Heart left ventricle (tissue), 16 donors: ENCODE measurements around the gene ADIPOR1. TPM values are rescaled to one million over a fixed set of nuclear protein-coding genes. Genes with fewer than 3 reads are reported as not detected.

Experiments
- ATAC-seq, 4 donors: fragments of 200-7000 bp; cut with Tn5 transposase; one replicate each; pipeline ENCODE4 v1.9.1; 2020 to 2022; ENCODE audit warnings: moderate library complexity in 4 of 4, mild to moderate bottlenecking in 3 of 4, moderate number of reproducible peaks in 1 of 4
- DNase-seq, 5 donors: peaks; one replicate each; pipeline ENCODE4 v3.0.0-alpha.2; 2020
- H3K27ac ChIP-seq, 12 donors: fragments of 200-600 bp; sonication (generic) in 4 of 12; one replicate each; pipeline versions ENCODE4 v1.5.0 to v1.8.0; 2016 to 2022; ENCODE audit warnings: mild to moderate bottlenecking in 2 of 12
- H3K27me3 ChIP-seq, 9 donors: fragments of 200-600 bp; sonication (generic) in 2 of 9; one replicate each; pipeline versions ENCODE4 v1.5.1 to v1.8.0; 2016 to 2022; ENCODE audit warnings: mild to moderate bottlenecking in 3 of 9
- H3K36me3 ChIP-seq, 9 donors: fragments of 200-600 bp; sonication (generic) in 2 of 9; one replicate each; pipeline versions ENCODE4 v1.5.0 to v1.8.0; 2018 to 2022; ENCODE audit warnings: mild to moderate bottlenecking in 2 of 9
- H3K4me1 ChIP-seq, 12 donors: fragments of 200-600 bp; sonication (generic) in 4 of 12; one replicate each; pipeline versions ENCODE4 v1.5.0 to v1.8.0; 2016 to 2022; ENCODE audit warnings: mild to moderate bottlenecking in 3 of 12
- H3K4me3 ChIP-seq, 12 donors: fragments of 200-600 bp; sonication (generic) in 4 of 12; one replicate each; pipeline versions ENCODE4 v1.5.0 to v1.8.0; 2017 to 2022; ENCODE audit warnings: mild to moderate bottlenecking in 9 of 12, moderate library complexity in 4 of 12
- H3K9me3 ChIP-seq, 12 donors: fragments of 200-600 bp; sonication (generic) in 4 of 12; one replicate each; pipeline versions ENCODE4 v1.5.0 to v1.8.0; 2016 to 2022; ENCODE audit warnings: mild to moderate bottlenecking in 1 of 12
- CTCF ChIP-seq, 12 donors: fragments of 200-600 bp; sonication (generic) in 4 of 12; IDR thresholded peaks; one replicate each; pipeline versions ENCODE4 v1.5.0 to v1.8.0; 2018 to 2022; ENCODE audit warnings: antibody characterized with exemption in 12 of 12, mild to moderate bottlenecking in 5 of 12
- POLR2A ChIP-seq, 2 donors: fragments of 450-650 bp; IDR thresholded peaks; one replicate each; pipeline ENCODE4 v1.6.1; 2017; ENCODE audit warnings: antibody characterized with exemption in 2 of 2, mild to moderate bottlenecking in 2 of 2, moderate library complexity in 2 of 2
- WGBS, 4 donors: extraction: QIAGEN DNeasy Blood & Tissue Kit in 2 of 4; methylation state at CpG; one replicate each; pipeline versions ENCODE4 v1.1.5 to v1.1.7; 2013 to 2018; 5-methylcytosine and 5-hydroxymethylcytosine counted together
- intact Hi-C, 10 donors: fragments of 100-400 bp; cut with DNase I; formaldehyde crosslinking; loops; one replicate each; pipeline versions ENCODE4 v1.11.1 to v1.14.2; 2022
- polyA plus RNA-seq, 2 donors: library from polyadenylated mRNA; stranded (reverse); fragments of 200-250 nt; gene quantifications; one replicate each; pipeline ENCODE4 v1.2.3, GENCODE V29; 2013
- total RNA-seq, 9 donors: library from RNA; depleted of rRNA in 2 of 9; stranded (reverse); fragments of >200 nt in 2 of 9; fragmentation: NEBNext Ultra II Directional in 3 of 9; extraction: Animal tissue kit (Norgen Biotek cat#: 25700) in 3 of 9; gene quantifications; one replicate each; pipeline versions ENCODE4 v1.1.0 to v1.2.4, GENCODE V29; 2016 to 2023
- donor health status: ischemic (EF 13 %, LVEDD 7.1; RV severe dilation, severe dysfunction).
- donor health status: healthy with polysubstance abuse.
- donor health status: DM: no; HTN: yes; CAD: no.
- donor health status: DM: no; HTN: no; CAD: no.
- donor health status: ischemic (EF 25% LVEDD 6.9; RV normal size, moderate dysfunction).
- donor health status: ischemic (EF 25% LVEDD 5.7; RV mildly dilated, moderate dysfunction).
- donor health status: healthy.
- donor health status: DM: yes; HTN: yes; CAD: no.
- donor health status: ischemic (EF 35%, LVEDD 5.7; RV mildly dilated, moderate dysfunction).
- donor health status: nonischemic (EF 11% LVEDD 7.7; RV severe dilation, severe dysfunction).
- donor health status: DM: yes; HTN: yes; CAD: no.
- donor health status: PGD.
- donor health status: ischemic (EF 29% LVEDD 5.4; RV normal size, mild dysfunction).
- donor health status: nonischemic (EF 23%, LVEDD 6.1; RV moderate dilation, normal function).

ADIPOR1 gene
- total and polyA plus RNA-seq, 11 donors: 57.4 to 155 (median 102) TPM

- TF ChIP-seq POLR2A (IDR thresholded peaks at IDR 0.05) (no peak), CTCF (IDR thresholded peaks at IDR 0.05) (no peak)
- no peaks in the 10 kb centered on the region for H3K27me3 ChIP-seq
- WGBS, 4 donors: 80 to 90% (median 85%) methylated on average over 5 of the region's 5 CpGs
- ATAC-seq (no peak), DNase-seq (no peak)
- peak overlapping the region in 4 of 12 donors; percentile 2 to 42 (median 20) for H3K27ac ChIP-seq
- H3K4me3 ChIP-seq: no peak overlapping the region
- intact Hi-C loops: no loop called here
- H3K9me3 ChIP-seq: no peaks in the 10 kb centered on the region
- H3K36me3 ChIP-seq: peaks cover 0 to 43% (median 36%) of the 10 kb centered on the region in 9 donors
- peaks cover 2 to 62% (median 36%) of the 10 kb centered on the region in 12 donors for H3K4me1 ChIP-seq
These were observed 3.2 kb upstream of the ADIPOR1 start for GRCh38 chr1:202961220-202961880.

- ATAC-seq (no peak), DNase-seq (no peak)
- Histone ChIP-seq H3K4me3 (no peak overlapping the region), H3K9me3 (no peaks in the 10 kb centered on the region), H3K27ac (peak overlapping the region in 9 of 12 donors; percentile 72 to 99 (median 95)), H3K4me1 (peaks cover 2 to 67% (median 43%) of the 10 kb centered on the region in 12 donors), H3K27me3 (no peaks in the 10 kb centered on the region), H3K36me3 (peaks cover 0 to 38% (median 32%) of the 10 kb centered on the region in 9 donors)
- no peak for TF ChIP-seq CTCF (IDR thresholded peaks at IDR 0.05)
- no peak for TF ChIP-seq POLR2A (IDR thresholded peaks at IDR 0.05)
- intact Hi-C loops: loop anchor here in 1 of 10 donors (5.0 kb wide), 1 partner anchor 147 kb away; the partner anchor contains the start of gene PCAT6
- 67 to 79% (median 70%) methylated on average over 1 of the region's 1 CpG for WGBS, 4 donors
These were observed 1.1 kb upstream of the ADIPOR1 start for GRCh38 chr1:202959276-202959620.

GRCh38 chr1:202958544-202959275 is 598 bp upstream of the ADIPOR1 start:
- Histone ChIP-seq H3K4me3 (peak overlapping the region; percentile 92 to 100 (median 98)), H3K27ac (peak overlapping the region; percentile 34 to 99 (median 94)), H3K9me3 (no peaks in the 10 kb centered on the region), H3K36me3 (peaks cover 0 to 32% (median 27%) of the 10 kb centered on the region in 9 donors), H3K27me3 (no peaks in the 10 kb centered on the region), H3K4me1 (peaks cover 2 to 66% (median 44%) of the 10 kb centered on the region in 12 donors)
- ATAC-seq: peak in 2 of 4 donors; percentile 5 to 8
- no peak for DNase-seq
- TF ChIP-seq CTCF (IDR thresholded peaks at IDR 0.05) (no peak), POLR2A (IDR thresholded peaks at IDR 0.05) (no peak)
- 1 to 2% (median 2%) methylated on average over 10 of the region's 10 CpGs for WGBS, 4 donors
- intact Hi-C loops: loop anchor here in 2 of 10 donors (1.0 to 5.0 kb wide), 2 partner anchors 31 to 146 kb away; partner anchors contain the start of genes KLHL12 (in 1 of the 2) and PCAT6 (in 1 of the 2)

GRCh38 chr1:202956969-202957368 is 1.1 kb downstream of the ADIPOR1 start:
- Histone ChIP-seq H3K9me3 (no peaks in the 10 kb centered on the region), H3K36me3 (peaks cover 0 to 17% (median 10%) of the 10 kb centered on the region in 9 donors), H3K4me1 (peaks cover 2 to 73% (median 52%) of the 10 kb centered on the region in 12 donors), H3K4me3 (peak overlapping the region; percentile 92 to 100 (median 98)), H3K27ac (peak overlapping the region in 4 of 12 donors; percentile 91 to 98 (median 97)), H3K27me3 (no peaks in the 10 kb centered on the region)
- intact Hi-C loops: loop anchor here in 1 of 10 donors (5.0 kb wide), 1 partner anchor 145 kb away; the partner anchor contains the start of gene PCAT6
- no peak for ATAC-seq
- DNase-seq: no peak
- no peak for TF ChIP-seq POLR2A (IDR thresholded peaks at IDR 0.05)
- no peak for TF ChIP-seq CTCF (IDR thresholded peaks at IDR 0.05)
- 65 to 76% (median 68%) methylated on average over 6 of the region's 6 CpGs for WGBS, 4 donors
